Measurements from ENCODE around the gene SQSTM1. TPM values are rescaled to one million over a fixed set of nuclear protein-coding genes. Genes with fewer than 3 reads are reported as not detected.

The SQSTM1 gene
- total and polyA plus RNA-seq, 7 donors = 168 to 443 (median 301) TPM

- no peak for DNase-seq
- TF ChIP-seq EP300 (IDR thresholded peaks at IDR 0.05) = no peak
- no peak for TF ChIP-seq POLR2AphosphoS5 (IDR thresholded peaks at IDR 0.05)
- TF ChIP-seq, protein P1, sequence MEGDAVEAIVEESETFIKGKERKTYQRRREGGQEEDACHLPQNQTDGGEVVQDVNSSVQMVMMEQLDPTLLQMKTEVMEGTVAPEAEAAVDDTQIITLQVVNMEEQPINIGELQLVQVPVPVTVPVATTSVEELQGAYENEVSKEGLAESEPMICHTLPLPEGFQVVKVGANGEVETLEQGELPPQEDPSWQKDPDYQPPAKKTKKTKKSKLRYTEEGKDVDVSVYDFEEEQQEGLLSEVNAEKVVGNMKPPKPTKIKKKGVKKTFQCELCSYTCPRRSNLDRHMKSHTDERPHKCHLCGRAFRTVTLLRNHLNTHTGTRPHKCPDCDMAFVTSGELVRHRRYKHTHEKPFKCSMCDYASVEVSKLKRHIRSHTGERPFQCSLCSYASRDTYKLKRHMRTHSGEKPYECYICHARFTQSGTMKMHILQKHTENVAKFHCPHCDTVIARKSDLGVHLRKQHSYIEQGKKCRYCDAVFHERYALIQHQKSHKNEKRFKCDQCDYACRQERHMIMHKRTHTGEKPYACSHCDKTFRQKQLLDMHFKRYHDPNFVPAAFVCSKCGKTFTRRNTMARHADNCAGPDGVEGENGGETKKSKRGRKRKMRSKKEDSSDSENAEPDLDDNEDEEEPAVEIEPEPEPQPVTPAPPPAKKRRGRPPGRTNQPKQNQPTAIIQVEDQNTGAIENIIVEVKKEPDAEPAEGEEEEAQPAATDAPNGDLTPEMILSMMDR (IDR thresholded peaks at IDR 0.05) = no peak
- TF ChIP-seq POLR2A (IDR thresholded peaks at IDR 0.05) = no peak
- WGBS, 2 donors = 14 to 49% methylated on average over 3 of the region's 3 CpGs
- Histone ChIP-seq H3K9me3 (no peaks in the 10 kb centered on the region), H3K4me3 (peak overlapping the region; percentile 68 to 99 (median 97)), H3K4me1 (peaks cover 0 to 86% (median 80%) of the 10 kb centered on the region in 4 donors), H3K36me3 (peaks cover 27 to 48% (median 36%) of the 10 kb centered on the region in 4 donors), H3K27me3 (no peaks in the 10 kb centered on the region), H3K27ac (peak overlapping the region; percentile 97 to 100 (median 99))
- intact Hi-C loops (cut with DNase I) = loop anchor here (5.0 kb wide), 1 partner anchor 35 kb away; the partner anchor contains the start of gene MRNIP
Observed at GRCh38 chr5:179822059-179822432, 1.3 kb downstream of the SQSTM1 start.

DNA sequence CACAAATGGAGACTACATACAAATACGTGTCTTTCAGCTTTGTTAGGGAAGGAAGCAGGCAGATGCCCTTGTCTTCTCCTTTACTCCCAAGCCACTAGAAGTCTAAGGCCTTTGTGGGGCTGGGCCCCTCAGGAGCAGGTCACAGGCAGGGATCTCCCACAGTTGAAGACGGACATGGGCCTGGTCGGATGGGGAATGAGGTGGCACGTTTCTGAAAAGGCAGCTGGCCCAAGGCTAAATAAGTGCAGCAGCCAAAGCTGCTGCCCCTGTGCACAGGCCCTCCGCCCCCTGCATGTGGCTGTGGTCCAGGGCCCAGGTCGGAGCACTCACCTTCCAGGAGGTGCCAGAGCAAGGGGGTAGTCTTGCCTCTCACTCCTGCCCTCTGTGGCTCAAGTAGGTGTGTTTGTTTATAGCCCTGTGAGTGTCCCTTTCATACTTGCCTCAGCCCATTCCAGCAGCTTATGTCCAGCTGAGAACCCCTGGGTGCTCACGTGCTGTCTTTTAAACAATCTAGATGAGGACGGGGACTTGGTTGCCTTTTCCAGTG is 1.8 kb downstream of the SQSTM1 start:
- H3K27me3 ChIP-seq = no peaks in the 10 kb centered on the region
- H3K27ac ChIP-seq = peak overlapping the region; percentile 97 to 100 (median 99)
- peaks cover 0 to 86% (median 80%) of the 10 kb centered on the region in 4 donors for H3K4me1 ChIP-seq
- H3K36me3 ChIP-seq = peaks cover 30 to 52% (median 40%) of the 10 kb centered on the region in 4 donors
- DNase-seq = peak; percentile 66
- H3K4me3 ChIP-seq = peak overlapping the region; percentile 68 to 99 (median 97)
- no peaks in the 10 kb centered on the region for H3K9me3 ChIP-seq
- intact Hi-C loops (cut with DNase I) = loop anchor here (5.0 kb wide), 1 partner anchor 35 kb away; the partner anchor contains the start of gene MRNIP
- TF ChIP-seq, protein P1 (IDR thresholded peaks at IDR 0.05) = no peak
- TF ChIP-seq EP300 (IDR thresholded peaks at IDR 0.05) = no peak
- no peak for TF ChIP-seq POLR2AphosphoS5 (IDR thresholded peaks at IDR 0.05)
- TF ChIP-seq POLR2A (IDR thresholded peaks at IDR 0.05) = no peak
- 41 to 67% methylated on average over 8 of the region's 8 CpGs for WGBS, 2 donors

DNA sequence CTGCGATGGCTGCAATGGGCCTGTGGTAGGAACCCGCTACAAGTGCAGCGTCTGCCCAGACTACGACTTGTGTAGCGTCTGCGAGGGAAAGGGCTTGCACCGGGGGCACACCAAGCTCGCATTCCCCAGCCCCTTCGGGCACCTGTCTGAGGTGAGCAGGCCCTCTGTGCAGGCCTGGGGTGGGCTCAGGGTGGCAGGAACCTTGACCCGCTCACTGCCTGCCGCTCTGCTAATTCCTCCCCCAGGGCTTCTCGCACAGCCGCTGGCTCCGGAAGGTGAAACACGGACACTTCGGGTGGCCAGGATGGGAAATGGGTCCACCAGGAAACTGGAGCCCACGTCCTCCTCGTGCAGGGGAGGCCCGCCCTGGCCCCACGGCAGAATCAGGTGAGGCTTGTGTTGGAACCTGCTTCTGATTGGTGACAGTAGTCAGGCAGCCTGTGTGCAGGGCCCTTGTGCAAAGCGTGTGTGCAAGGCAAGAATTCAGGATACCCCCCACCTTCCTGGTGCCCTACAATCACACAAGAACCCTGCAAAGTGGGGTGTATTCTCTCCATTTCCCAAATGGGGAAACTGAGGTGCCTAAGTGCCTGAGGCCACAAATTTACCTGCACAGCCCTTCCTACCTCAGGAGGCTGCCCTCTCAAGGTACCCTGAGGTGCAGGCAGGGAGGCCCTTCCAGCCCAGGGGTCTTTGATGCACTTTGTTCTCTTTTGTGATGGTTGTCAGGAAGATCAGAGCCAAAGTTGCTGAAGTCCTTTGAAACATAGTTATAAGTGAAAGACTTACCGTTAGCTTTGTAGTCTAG is 3.4 kb downstream of the SQSTM1 start:
- 82 to 91% methylated on average over 22 of the region's 22 CpGs for WGBS, 2 donors
- intact Hi-C loops (cut with DNase I) = loop anchor here (5.0 kb wide), 1 partner anchor 33 kb away; the partner anchor contains the start of gene MRNIP

GRCh38 chr5:179824745-179825112 is 4.0 kb downstream of the SQSTM1 start:
- peak overlapping the region in 1 of 4 donors; percentile 5 for H3K27ac ChIP-seq

More for the DNA sequence above, 3.4 kb downstream of the SQSTM1 start:
- peaks cover 42 to 68% (median 51%) of the 10 kb centered on the region in 4 donors for H3K36me3 ChIP-seq
- peak overlapping the region in 2 of 4 donors; percentile 14 to 99 for H3K27ac ChIP-seq
- TF ChIP-seq, protein P1 (IDR thresholded peaks at IDR 0.05) = no peak
- TF ChIP-seq EP300 (IDR thresholded peaks at IDR 0.05) = no peak
- no peak for TF ChIP-seq POLR2AphosphoS5 (IDR thresholded peaks at IDR 0.05)
- TF ChIP-seq POLR2A (IDR thresholded peaks at IDR 0.05) = no peak
- no peaks in the 10 kb centered on the region for H3K27me3 ChIP-seq
- H3K4me1 ChIP-seq = peaks cover 0 to 80% (median 72%) of the 10 kb centered on the region in 4 donors
- H3K4me3 ChIP-seq = peak overlapping the region in 1 of 4 donors; percentile 97
- DNase-seq = peak; percentile 61
- no peaks in the 10 kb centered on the region for H3K9me3 ChIP-seq

More at GRCh38 chr5:179824745-179825112, 4.0 kb downstream of the SQSTM1 start:
- intact Hi-C loops (cut with DNase I) = loop anchor here (5.0 kb wide), 1 partner anchor 33 kb away; the partner anchor contains the start of gene MRNIP
- TF ChIP-seq, protein P1 (IDR thresholded peaks at IDR 0.05) = no peak
- no peak for TF ChIP-seq POLR2AphosphoS5 (IDR thresholded peaks at IDR 0.05)
- DNase-seq = no peak
- peaks cover 48 to 74% (median 55%) of the 10 kb centered on the region in 4 donors for H3K36me3 ChIP-seq
- no peaks in the 10 kb centered on the region for H3K27me3 ChIP-seq
- no peak overlapping the region for H3K4me3 ChIP-seq
- WGBS, 2 donors = 47 to 86% methylated on average over 3 of the region's 3 CpGs
- no peaks in the 10 kb centered on the region for H3K9me3 ChIP-seq
- H3K4me1 ChIP-seq = peaks cover 0 to 75% (median 66%) of the 10 kb centered on the region in 4 donors
